HG03457 (cell line): ENCODE results near the gene UNC5B.
"Not testable (repeated sequence)": the region's sequence is repeated elsewhere in the genome, so short reads cannot be mapped to it uniquely, and the experiment has no call there.

Experiments used
- ATAC-seq: cut with Tn5 transposase; IDR thresholded peaks from one replicate; pipeline ENCODE4 v1.9.1; 2021; ENCODE audit warnings: moderate number of reproducible peaks; ENCODE audit not compliant: unreplicated experiment

The UNC5B gene

DNA sequence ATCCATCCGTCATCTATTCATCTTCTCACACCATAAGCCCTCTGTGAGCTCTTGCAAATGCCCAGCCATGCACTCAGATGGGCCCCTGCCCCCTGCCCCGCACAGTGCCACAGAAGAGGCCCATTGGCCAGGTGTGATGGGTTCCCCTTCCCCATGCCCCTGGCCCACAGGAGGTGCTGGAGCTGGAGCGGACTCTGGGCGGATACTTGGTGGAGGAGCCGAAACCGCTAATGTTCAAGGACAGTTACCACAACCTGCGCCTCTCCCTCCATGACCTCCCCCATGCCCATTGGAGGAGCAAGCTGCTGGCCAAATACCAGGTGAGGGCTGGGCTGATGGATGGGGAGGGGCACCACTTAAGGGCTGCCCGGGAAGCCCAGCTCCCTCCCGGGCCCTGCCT lies 83.3 kb downstream of the UNC5B start:
- no peak for ATAC-seq

DNA sequence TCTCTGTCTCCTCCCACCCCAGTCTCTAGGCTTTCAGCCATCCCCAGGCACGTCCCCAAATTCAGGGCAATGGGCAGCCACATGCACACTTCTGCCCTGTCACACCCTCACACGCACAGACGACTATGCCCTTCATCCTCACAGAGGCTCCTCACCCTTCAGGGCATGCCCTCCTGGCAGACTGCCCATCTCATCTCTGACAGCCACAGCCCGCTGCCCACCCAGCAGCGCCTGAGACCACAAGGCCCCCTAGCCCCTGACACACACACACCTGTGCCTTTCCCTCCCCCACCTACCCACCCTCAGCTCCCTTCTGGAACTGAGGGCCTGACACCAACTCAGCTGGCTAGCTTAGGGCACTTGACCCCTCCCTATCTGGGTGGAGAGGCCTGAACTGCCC lies 83.7 kb downstream of the UNC5B start:
- ATAC-seq, result no peak

DNA sequence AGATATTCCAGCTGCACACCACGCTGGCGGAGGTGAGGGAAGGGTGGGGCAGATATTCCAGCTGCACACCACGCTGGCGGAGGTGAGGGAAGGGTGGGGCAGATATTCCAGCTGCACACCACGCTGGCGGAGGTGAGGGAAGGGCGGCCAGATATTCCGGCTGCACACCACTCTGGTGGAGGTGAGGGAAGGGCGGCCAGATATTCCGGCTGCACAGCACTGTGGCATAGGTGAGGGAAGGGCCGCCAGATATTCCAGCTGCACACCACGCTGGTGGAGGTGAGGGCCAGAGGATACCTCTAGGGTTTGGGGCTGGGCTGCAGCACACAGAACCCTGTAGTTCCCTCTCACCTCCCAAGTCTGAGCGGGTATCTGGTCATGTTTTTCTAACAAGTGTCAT lies 84.4 kb downstream of the UNC5B start:
- not testable (repeated sequence) for ATAC-seq

DNA sequence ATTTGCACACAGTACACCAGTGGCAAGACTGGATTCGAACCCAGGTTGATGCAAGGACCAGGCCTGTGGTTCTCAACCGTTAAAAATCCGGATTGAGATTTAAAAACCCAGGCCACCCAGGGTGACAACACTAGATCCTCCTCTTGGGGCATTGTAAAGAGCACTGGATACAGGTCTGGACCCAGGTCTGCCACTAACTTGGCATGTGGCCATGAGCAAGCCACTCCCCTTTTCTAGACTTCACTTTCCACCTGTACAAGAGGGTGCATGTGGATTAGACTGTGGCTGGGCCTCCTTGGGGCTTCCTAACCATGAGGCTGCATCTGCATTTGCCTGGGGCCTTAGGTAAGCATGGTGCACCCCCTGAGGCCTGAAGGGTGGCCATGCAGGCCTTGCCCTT lies 85.0 kb downstream of the UNC5B start:
- no peak for ATAC-seq

DNA sequence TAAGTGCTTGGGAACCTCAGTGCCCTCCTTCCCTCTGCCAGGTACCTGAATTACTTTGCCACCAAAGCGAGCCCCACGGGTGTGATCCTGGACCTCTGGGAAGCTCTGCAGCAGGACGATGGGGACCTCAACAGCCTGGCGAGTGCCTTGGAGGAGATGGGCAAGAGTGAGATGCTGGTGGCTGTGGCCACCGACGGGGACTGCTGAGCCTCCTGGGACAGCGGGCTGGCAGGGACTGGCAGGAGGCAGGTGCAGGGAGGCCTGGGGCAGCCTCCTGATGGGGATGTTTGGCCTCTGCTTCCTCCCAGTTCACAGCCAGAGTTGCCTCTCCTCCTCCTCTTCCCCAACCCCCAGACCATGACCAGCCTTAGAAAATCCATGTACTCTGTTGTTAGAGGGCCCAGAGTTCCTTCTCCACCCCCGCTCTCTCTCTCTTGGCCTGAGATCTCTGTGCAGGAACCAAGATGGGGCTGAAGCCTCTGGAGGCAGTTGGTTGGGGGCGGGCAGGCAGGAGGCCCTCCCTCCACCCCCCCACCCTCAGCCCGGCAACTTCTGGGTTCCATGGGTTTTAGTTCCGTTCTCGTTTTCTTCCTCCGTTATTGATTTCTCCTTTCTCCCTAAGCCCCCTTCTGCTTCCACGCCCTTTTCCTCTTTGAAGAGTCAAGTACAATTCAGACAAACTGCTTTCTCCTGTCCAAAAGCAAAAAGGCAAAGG lies 86.9 kb downstream of the UNC5B start:
- ATAC-seq, result no peak

DNA sequence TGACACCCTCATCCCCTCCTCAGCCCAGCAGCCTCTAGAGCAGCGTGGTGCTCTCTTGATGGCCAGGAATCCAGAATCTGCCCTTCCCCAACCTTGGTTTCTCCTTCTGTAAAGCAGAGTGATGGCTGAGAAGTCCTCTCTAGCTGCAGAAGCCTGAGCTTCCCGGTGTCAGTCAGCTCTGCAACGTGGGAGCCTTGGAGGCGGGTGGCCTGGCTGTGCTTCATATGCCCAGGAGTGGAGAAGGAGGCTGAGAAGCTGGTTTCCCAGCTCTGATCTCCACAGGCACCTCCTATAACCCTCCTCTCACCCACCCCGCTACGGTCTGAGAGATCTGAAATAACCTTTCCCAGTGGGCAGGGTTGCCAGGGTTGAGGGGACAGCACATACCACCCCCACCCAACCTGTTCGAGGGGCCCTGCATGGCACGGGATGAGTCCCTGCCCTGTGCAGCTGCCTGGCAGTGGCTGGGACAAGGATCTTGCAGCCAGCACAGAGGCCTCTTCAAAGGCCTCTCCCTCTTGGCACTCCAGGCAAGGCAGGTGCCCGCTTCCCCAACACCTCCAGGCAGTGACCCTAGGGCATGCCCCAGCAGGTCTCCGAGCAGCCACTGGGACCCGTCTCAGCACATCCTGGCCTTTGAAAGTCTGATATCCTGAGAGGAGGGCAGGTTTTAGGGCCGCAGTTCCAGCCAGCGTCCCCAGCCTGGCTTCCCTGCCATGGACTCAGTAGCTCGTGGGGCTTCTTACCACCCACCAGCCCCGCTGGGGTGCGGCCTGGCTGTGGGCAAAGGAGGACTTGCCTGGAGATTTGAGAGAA lies 88.4 kb downstream of the UNC5B start:
- ATAC-seq, result no peak

DNA sequence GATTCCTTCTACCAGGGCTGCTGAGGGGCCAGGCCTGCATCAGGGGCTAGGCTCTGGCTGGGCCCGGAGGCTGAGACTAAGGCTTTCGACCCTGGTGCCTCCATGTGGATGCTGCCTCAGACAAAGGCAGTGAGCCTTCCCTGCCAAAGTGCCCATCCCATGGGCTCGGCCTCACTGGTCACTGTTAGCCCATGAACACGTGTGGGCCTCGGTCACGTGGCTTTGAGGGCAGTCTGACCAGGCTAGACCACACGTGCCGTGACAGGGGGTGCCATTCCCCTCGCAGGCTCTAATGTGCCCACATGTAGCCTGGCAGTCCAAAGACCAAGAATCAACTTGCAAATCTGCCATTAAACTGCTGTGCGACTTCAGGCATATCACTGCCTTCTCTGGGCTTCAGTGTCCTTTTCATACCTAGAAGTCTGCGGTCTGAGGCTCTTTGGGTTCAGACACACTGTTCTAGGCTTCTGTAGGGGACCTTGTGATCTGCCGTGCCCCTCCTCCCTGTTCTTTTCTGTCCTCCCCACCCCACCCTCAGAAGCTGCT lies 89.1 kb downstream of the UNC5B start:
- no peak for ATAC-seq

DNA sequence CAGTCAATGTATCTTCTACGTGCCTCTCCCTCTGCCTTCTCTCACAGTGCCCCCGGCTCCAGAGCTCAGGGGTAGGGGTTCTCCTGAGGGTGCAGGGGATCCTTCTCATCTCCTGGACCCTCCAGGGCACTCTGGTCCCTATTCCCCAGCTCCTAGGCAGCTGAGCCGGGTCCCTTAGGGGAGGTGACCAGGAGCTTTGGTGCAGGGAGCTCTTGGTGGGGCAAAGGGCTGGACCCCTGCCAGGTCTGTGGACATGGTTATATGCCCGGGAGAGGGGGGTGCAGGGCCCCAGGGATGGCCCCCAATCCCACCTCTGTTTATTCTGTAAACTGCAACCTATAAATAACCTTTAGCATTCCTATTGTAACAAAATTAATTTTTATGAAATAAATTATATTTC lies 90.1 kb downstream of the UNC5B start:
- ATAC-seq, result no peak

DNA sequence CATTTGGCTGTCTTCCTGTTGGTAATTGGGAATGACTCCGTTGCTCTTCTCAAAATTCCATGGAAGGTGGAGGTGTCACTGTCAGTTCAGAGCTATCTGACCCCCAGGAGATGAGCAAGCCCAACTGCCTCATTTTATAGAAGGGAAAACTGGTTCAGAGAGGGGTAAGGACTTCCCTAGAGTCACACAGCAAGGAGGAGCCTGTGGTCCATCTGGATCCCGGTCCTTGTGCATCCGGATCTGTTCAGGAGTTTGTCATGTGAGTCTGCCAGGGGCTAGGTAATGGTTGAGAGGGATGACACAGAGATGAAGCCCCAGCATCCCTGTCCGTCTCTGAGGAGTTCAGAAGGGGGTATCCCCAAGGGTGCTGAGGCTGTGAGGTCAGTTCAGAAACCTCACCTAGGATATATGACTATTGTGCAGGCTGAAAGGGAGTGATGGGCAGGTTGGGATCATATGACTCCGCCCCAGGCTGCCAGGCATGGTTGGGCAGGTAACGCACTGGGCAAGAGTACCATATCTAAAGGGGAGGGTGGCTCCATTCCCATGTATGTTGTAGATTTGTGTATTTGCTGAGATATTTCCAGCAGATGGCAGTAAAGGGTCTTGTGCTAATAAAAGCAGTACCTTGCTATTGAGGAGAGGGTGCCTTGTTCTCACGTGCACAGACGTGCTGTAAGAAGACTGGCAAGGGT lies 90.7 kb downstream of the UNC5B start:
- no peak for ATAC-seq

DNA sequence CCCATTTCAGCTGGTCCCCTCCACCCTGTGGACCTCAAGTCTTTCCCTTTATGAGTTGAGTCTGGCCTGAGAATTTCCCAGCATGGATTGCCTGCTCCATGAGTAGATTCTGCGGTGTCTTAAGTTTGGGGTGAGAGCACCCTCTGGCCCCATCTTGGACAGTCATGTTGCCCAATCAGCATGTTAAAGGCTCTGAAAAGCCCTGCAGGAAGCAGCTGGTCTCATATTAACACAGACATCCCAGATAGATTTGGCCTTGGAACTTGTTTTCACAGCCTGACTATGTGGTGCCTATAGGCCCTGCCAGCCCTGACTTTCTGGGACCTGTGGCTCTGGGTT lies 91.2 kb downstream of the UNC5B start:
- ATAC-seq, result no peak

DNA sequence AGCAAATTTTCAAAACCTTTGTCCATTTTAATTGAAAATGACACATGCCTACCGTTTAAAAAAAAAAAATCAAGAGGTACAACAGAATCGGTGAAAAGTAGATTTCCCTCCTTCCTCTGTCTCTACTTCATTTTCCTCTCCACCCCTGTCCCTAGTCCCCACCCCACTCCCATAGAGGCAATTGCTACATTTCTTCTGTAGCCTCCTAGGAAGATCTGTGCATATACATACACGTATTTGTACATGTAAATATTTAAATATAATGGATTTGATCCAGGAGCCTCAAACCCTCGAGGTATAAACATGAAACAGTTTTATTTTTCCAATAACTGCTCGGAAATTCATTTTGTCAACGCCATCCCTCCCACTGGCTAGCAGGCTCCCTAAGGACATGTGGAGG lies 92.5 kb downstream of the UNC5B start:
- no peak for ATAC-seq

DNA sequence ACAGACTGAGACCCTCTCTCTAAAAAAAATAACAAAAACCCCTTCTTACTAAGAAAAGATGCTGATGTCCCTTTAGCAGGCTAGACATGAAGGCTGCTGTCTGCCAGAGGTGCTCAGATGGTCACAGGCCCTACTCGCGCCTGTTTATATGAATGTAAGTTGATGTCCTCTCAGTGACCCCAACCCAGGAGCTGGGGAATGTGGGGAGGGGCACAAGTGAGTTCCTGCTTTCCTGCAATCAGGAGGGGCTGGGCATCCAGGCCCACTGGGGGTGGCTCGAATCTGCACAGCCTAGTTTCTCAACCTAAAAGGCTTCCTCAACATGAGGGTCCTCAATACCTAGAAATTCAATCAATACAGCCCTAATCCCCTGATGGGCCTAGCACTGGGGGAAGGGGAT lies 94.6 kb downstream of the UNC5B start:
- no peak for ATAC-seq

DNA sequence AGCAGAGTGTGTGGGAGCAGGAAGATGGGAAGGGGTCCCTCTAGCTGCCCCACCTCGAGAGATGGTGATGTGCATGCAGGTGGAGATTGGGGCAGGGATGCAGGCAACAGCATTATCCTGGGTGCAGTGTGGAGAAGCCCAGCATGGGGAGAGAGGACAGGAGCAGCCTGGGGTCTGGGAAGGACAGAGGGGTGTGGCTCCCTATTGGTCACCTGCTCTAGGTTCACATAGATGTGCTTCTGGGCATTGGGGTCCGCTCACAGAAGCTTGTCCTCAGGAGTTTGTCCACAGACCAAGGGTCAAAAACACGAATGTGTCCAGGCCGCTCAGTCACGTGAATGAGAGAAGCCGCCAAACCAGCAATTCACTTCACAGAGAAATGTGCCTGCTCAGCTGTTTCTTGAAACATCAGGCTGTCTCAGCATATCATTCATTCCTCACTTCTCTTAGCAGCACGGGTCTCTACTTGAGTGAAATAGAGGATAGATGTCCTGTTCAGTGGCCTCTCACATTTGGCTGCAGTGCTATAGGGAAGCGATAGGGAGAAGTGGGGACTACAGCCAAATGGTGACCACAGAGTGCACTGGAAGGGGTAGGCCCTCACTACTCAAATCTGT lies 95.2 kb downstream of the UNC5B start:
- no peak for ATAC-seq

DNA sequence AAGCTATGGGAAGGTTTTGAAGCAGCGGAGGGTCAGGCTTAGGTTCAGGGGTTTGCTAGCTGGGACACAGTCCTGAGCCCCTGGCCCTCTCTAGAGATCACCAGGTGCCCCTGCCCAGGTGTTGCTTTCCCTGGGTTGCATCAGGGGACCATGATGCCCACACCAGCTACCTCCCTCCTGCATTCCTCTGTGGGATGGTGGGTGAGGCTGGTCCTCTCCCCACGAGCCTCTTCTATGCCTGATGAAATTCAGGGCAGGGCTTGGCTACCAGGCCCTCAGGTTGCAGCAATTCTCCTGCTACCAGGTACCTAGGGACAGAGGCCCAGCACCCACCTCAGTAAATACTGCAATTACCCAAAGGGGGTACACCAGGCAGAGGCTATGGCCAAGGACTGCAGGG lies 95.9 kb downstream of the UNC5B start:
- ATAC-seq, result no peak

DNA sequence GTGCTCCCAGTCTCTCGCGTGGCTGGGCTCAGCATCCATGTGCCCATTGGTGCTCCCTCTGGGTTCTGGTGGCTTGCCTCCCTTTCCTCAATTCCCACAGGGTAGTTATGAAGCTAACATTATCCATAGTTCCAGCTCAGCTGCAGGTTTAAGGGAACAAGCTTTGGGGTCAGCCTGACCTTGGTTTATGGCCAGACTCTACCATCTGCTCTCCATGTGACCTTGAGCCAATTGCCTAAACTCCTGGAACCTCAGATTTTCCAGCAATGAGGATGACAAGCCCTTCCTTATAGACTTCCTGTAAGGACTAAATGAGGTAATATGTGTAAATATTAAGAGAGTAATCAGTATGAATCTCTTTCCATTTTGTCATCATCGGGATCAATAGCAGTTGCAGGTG lies 96.6 kb downstream of the UNC5B start:
- no peak for ATAC-seq

DNA sequence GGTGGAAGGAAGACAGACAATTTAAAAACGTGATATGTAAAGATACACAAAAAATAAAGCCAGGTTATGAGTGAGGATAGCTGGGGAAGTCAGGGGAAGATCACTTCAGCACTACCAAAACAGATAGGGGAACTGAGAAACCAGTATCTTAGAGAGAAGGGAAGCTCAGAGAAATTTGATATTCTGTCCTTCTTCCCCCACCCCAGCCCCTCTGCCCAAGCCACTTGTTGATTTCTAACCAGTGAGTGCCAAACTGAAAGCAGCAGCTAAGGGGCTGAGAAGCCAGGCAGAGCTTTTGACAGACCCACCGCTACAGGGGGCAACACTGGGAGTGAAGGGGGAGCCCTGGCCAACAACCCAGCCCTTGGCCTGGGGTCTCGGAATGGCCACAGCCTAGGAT lies 97.5 kb downstream of the UNC5B start:
- ATAC-seq, result no peak

DNA sequence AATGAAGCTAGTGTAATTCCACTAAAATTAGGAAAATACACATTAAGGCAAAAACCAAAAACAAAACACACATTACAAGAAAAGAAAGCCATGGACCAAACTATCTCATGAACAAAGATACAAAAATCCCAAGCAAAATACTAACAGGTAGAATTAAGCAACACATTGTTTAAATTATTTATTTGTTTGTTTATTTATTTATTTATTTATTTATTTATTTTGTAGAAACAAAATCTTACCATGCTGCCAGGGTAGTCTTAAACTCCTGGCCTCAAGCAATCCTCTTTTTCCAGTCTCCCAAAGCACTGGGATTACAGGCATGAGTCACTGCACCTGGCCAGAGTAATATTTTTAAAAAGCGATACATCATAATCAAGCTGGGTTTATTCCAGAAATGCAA lies 99.8 kb downstream of the UNC5B start:
- ATAC-seq, result no peak

DNA sequence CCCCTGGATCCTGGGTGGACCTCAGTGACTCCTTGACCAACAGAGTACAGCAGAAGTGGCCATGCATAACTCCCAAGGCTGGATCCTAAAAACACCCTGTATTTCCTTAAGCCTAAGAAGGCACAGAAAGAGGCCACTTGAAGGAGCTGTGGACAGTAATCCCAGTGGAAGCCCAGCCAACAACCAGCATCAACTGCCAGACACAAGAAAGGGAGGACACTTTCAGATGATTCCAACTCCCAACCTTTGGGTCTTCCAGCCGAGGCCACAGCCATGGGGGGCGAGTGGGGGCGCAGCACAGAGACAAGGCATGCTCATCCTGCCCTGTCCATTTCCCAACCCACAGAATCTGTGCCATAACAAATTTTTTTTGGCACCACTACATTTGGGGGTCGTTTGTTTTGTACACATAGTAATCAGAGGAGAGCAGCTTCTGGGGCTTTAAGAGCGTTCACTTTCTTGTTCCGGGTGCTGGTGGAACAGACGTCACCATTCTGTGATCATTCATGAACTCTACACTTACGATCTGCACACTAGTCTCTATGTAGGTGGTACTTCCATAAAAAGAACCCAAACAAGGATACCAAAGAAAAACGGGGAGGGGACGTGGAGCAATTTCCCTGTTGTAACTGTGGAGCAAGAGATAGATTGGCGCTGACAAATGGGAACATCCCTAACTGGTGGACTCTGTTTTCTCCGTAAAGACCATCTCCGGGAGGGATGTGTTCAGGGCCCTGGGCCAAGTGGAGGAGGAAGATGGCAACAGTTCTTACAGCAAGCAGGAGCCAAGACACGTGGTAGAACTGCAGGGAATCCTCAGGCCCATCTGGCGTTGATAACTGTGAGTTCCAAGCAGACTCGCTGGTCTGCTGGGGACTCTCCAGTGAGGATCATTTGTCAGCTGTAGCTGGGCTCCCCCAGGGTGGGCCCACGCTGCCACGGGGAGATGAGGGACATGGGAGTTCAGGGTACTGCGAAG lies 100.7 kb downstream of the UNC5B start:
- ATAC-seq, result no peak

DNA sequence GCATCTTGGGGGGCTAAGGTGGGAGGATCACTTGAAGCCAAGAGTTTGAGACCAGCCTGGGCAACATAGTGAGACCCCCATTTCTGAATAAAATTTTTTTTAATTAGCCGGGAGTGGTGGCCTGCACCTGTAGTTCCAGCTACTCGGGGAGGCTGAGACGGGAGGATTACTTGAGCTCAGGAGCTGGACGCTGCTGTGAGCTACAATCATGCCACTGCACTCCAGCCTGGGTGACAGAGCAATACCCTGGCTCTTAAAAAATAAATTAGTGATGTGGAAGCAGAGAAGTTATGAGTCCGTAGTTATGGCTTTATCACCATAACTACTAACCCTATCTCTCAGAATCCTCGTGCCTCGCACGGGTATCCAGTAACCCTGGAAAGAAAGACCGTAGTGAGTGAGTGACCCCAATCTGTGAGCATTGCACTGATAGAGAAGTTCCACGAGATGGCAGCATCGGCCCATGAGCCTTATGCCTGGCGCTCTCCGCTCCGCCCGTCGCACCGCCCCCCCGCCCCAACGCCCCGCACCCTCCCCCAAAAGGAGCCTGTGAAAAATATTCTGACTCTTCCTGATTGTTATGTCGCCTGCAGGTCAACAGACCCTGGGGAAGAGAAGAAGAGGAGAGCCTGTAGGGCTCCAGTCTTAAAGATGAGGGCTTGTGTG lies 101.8 kb downstream of the UNC5B start:
- no peak for ATAC-seq
